IPS DF 6.9 (cell line): ENCODE measurements around the gene EXOC6.
A peak's percentile ranks its signal among the peaks of the same experiment; 100 is the strongest.
"Not testable (repeated sequence)": the region's sequence is repeated elsewhere in the genome, so short reads cannot be mapped to it uniquely, and the experiment has no call there.

Experiments
- DNase-seq: peaks from one replicate; pipeline ENCODE4 v3.0.0-alpha.2; 2013; ENCODE audit warnings: low read depth, low spot score
- H3K27ac ChIP-seq: one replicate; pipeline ENCODE4 v1.5.1; 2013; ENCODE audit warnings: low read length, control low read depth
- H3K27me3 ChIP-seq: 2 replicates; pipeline ENCODE4 v1.6.1; 2013; ENCODE audit warnings: mild to moderate bottlenecking, low read length; ENCODE audit not compliant: control insufficient read depth, insufficient read depth
- H3K36me3 ChIP-seq: 2 replicates; pipeline ENCODE4 v1.6.1; 2013; ENCODE audit warnings: low read length; ENCODE audit not compliant: control insufficient read depth, insufficient read depth
- H3K4me1 ChIP-seq: 2 replicates; pipeline ENCODE4 v1.6.1; 2013; ENCODE audit warnings: low read length; ENCODE audit not compliant: control insufficient read depth, insufficient read depth
- H3K4me3 ChIP-seq: 2 replicates; pipeline ENCODE4 v1.5.1; 2013; ENCODE audit warnings: mild to moderate bottlenecking, low read length
- H3K9me3 ChIP-seq: 2 replicates; pipeline ENCODE4 v1.6.1; 2013; ENCODE audit warnings: low read length, inconsistent platforms; ENCODE audit not compliant: control insufficient read depth, insufficient read depth
- WGBS: extraction: QIAGEN DNeasy Blood & Tissue Kit; methylation state at CpG from one replicate; pipeline ENCODE4 v1.1.7; 2013; ENCODE audit warnings: mixed read lengths, missing lambda C conversion rate; ENCODE audit not compliant: insufficient read length, insufficient coverage; 5-methylcytosine and 5-hydroxymethylcytosine counted together

Gene EXOC6

DNA sequence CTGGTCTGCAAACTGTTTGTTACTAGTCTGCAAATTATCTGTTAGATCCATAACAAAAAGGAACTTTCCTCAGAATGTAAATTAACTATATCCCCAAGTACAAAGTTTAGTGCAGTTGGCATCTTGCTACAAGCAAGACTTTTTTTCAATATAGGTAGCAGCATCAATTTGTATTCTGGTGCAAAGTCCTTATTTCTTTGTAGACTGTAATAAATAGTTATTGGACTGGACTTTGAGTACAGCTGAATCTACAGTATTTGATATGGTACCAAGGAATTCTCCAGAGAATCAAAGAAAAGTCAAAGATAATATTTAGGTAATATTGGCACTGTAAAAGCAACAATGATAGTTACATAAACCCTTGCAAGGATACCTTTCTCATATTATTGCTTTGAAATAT lies 89.6 kb downstream of the EXOC6 start:
- H3K27me3 ChIP-seq: no peaks in the 10 kb centered on the region
- H3K4me1 ChIP-seq: no peaks in the 10 kb centered on the region
- no peak overlapping the region for H3K27ac ChIP-seq
- H3K4me3 ChIP-seq: no peak overlapping the region
- DNase-seq: no peak
- H3K9me3 ChIP-seq: no peaks in the 10 kb centered on the region
- no peaks in the 10 kb centered on the region for H3K36me3 ChIP-seq

GRCh38 chr10:92938841-92939240 lies 90.5 kb downstream of the EXOC6 start:
- Histone ChIP-seq H3K4me1 (no peaks in the 10 kb centered on the region), H3K9me3 (no peaks in the 10 kb centered on the region), H3K27ac (no peak overlapping the region), H3K36me3 (no peaks in the 10 kb centered on the region), H3K4me3 (no peak overlapping the region), H3K27me3 (no peaks in the 10 kb centered on the region)
- no peak for DNase-seq
- no CpG with 5 or more reads among the region's 1 CpG for WGBS

DNA sequence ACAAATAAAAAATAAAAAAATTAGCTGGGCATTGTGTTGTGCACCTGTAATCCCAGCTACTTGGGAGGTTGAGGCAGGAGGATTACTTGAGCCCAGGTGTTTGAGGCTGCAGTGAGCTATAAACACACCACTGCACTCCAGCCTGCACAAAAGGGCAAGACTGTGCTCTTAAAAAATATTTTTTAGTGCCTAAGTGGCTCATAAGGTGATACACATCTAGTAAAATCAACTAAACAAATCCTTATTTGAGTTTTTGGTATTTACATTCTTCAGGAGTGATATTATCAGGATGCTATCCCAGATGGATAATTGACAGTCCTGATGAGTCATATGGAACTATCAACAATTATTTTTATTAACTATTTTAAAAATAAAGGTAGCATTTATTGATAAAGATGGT lies 93.9 kb downstream of the EXOC6 start:
- Histone ChIP-seq H3K4me3 (no peak overlapping the region), H3K9me3 (no peaks in the 10 kb centered on the region), H3K27ac (no peak overlapping the region), H3K4me1 (no peaks in the 10 kb centered on the region), H3K27me3 (no peaks in the 10 kb centered on the region), H3K36me3 (no peaks in the 10 kb centered on the region)
- no peak for DNase-seq

DNA sequence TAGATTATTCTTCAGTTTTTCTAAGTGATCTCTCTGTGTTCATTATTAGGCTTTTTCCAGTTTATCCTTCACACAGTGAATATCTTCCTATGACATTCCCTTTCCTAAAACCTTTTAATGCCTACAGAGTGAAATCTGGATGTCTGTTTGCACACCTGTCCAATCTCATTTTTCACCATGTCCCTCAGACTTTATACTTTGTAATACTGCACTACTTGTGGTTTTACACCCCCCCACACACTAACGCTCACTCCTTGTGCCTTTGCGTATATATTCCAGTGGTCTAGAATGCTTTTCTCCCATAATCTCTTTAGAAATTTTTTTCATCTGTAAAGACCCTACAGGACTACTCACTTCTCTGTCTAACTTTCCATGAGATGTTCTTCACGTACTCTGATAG lies 98.2 kb downstream of the EXOC6 start:
- Histone ChIP-seq H3K36me3 (no peaks in the 10 kb centered on the region), H3K9me3 (no peaks in the 10 kb centered on the region), H3K27me3 (no peaks in the 10 kb centered on the region), H3K27ac (no peak overlapping the region), H3K4me1 (no peaks in the 10 kb centered on the region), H3K4me3 (no peak overlapping the region)
- DNase-seq: no peak
- no CpG with 5 or more reads among the region's 3 CpGs for WGBS

DNA sequence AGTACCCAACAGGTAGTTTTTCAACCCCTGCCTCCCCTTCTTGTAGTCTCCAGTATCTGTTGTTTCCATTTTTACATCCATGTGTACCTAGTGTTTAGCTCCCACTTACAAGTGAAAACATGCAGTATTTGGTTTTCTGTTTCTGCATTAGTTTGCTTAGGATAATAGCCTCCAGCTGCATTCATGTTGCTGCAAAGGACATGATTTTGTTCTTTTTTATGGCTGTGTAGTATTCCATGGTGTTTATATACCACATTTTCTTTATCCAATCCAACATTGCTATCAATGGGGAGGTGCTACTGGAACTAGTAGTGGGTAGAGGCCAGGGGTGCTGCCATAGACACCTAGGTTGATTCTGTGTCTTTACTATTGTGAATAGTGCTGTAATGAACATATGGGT lies 104.3 kb downstream of the EXOC6 start:
- DNase-seq, H3K9me3 ChIP-seq, H3K27ac ChIP-seq, H3K36me3 ChIP-seq, H3K4me1 ChIP-seq, H3K27me3 ChIP-seq, H3K4me3 ChIP-seq: not testable (repeated sequence)

DNA sequence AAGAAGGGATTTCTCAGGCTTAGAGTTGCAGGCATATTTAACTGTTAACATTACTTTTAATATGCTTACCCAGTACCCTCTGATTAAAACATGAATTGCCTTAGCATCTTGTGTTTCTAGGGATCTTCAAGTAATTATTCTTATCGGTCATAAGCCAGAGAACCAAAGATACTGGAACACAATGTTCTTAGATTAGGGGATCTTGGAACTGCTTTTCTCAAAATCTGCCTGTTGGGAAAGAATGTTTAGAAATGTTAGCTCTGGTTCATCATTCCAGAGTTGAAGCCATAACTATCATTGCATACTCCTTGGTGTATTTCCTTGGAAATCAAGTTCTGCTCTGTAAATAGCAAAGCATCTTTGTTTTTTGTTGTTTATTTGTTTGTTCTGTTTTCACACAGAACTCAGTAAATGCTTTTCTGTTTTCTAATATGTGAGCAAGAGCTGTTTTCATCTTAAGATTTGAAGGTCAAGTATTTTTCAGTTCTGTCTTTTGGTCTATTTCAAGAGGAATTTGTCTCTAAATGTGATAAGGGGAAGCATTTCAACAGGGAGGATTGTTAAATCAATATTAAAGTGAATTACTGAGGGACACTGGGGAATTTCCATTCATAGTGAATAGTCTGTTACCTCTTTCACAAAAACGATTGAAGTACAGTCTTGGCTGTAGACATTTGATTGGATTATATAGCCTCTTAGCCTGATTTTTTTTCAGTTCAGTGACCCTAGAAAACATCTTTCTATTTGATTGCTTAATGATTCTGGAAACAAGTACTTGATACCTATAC lies 109.1 kb downstream of the EXOC6 start:
- no peak overlapping the region for H3K4me3 ChIP-seq
- DNase-seq: no peak
- H3K9me3 ChIP-seq: no peaks in the 10 kb centered on the region
- H3K4me1 ChIP-seq: no peaks in the 10 kb centered on the region
- no peak overlapping the region for H3K27ac ChIP-seq
- no peaks in the 10 kb centered on the region for H3K36me3 ChIP-seq
- WGBS: no CpG with 5 or more reads among the region's 2 CpGs
- H3K27me3 ChIP-seq: no peaks in the 10 kb centered on the region

- no peaks in the 10 kb centered on the region for H3K9me3 ChIP-seq
- no peaks in the 10 kb centered on the region for H3K4me1 ChIP-seq
- no peak overlapping the region for H3K27ac ChIP-seq
- DNase-seq: no peak
- no peak overlapping the region for H3K4me3 ChIP-seq
- H3K27me3 ChIP-seq: no peaks in the 10 kb centered on the region
- no peaks in the 10 kb centered on the region for H3K36me3 ChIP-seq
- no CpG with 5 or more reads among the region's 2 CpGs for WGBS
Observed at GRCh38 chr10:92961638-92962037, 113.3 kb downstream of the EXOC6 start.

GRCh38 chr10:92965314-92965713 lies 117.0 kb downstream of the EXOC6 start:
- no peaks in the 10 kb centered on the region for H3K36me3 ChIP-seq
- no peaks in the 10 kb centered on the region for H3K4me1 ChIP-seq
- H3K27me3 ChIP-seq: no peaks in the 10 kb centered on the region
- no CpG with 5 or more reads among the region's 2 CpGs for WGBS
- no peaks in the 10 kb centered on the region for H3K9me3 ChIP-seq
- DNase-seq: peak; percentile 31
- H3K4me3 ChIP-seq: no peak overlapping the region
- no peak overlapping the region for H3K27ac ChIP-seq

GRCh38 chr10:92967641-92968040 lies 119.3 kb downstream of the EXOC6 start:
- Histone ChIP-seq H3K27me3 (no peaks in the 10 kb centered on the region), H3K4me3 (no peak overlapping the region), H3K9me3 (no peaks in the 10 kb centered on the region), H3K27ac (no peak overlapping the region), H3K4me1 (no peaks in the 10 kb centered on the region), H3K36me3 (no peaks in the 10 kb centered on the region)
- DNase-seq: no peak
- no CpG with 5 or more reads among the region's 2 CpGs for WGBS

GRCh38 chr10:92969151-92969550 lies 120.8 kb downstream of the EXOC6 start:
- Histone ChIP-seq H3K36me3 (no peaks in the 10 kb centered on the region), H3K9me3 (no peaks in the 10 kb centered on the region), H3K4me3 (no peak overlapping the region), H3K27ac (no peak overlapping the region), H3K27me3 (no peaks in the 10 kb centered on the region), H3K4me1 (no peaks in the 10 kb centered on the region)
- no peak for DNase-seq
- no CpG with 5 or more reads among the region's 1 CpG for WGBS

- H3K27me3 ChIP-seq: no peaks in the 10 kb centered on the region
- no peaks in the 10 kb centered on the region for H3K4me1 ChIP-seq
- no peaks in the 10 kb centered on the region for H3K9me3 ChIP-seq
- no peak for DNase-seq
- H3K4me3 ChIP-seq: no peak overlapping the region
- no CpG with 5 or more reads among the region's 3 CpGs for WGBS
- no peaks in the 10 kb centered on the region for H3K36me3 ChIP-seq
- H3K27ac ChIP-seq: no peak overlapping the region
Observed at GRCh38 chr10:92970301-92971070, 122.2 kb downstream of the EXOC6 start.
